ENCODE results near the gene ADCY4.

DNA sequence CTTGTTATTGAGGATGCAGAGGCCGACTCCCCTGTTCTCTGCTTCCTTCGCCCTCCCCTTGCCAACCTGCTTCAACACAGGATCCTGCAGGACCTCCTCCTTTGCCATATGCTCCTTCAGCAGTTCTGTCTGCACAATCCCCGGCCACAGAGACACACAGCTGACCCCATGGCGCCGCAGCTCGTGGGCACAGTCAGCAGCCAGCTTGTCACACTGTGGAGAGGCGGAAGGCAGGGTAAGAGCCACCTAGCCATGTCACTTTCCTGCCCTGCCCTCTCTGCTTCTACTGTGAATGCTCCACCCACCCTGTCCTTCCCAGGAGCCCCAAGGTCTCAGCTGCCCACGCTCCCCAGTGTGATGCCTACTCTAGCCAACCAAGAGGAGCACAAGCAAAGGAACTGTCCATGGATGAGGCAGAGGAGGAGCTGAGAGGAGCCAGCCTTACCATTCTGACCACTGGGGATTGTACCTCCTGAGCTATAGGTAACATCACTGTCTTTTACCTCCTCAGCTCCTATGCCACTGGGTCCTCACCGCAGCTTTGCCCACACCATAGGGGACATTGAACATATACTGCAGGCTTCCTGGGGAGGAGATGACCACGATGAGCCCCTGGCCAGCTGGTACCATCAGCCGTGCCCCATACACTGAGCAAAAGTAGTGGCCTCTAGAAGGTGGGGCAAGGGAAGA, 42.6 kb downstream of the ADCY4 start:
- no peak for TF ChIP-seq POLR2A (IDR thresholded peaks at IDR 0.05)
- no peak for TF ChIP-seq CTCF (IDR thresholded peaks at IDR 0.05)

All from right lobe of liver (tissue), 4 donors.